ENCODE results near the gene MAN1C1. TPM values are rescaled to one million over a fixed set of nuclear protein-coding genes. Genes with fewer than 3 reads are reported as not detected.

Gene MAN1C1
- polyA plus RNA-seq, 1 of the 3 experiments (the other 2 are of a cell fraction): 0.20 TPM

- Histone ChIP-seq H2AFZ (ENCODE audit: low read depth) (no peak overlapping the region), H3K9me2 (no peaks in the 10 kb centered on the region), H3K9ac (no peak overlapping the region), H3K79me2 (ENCODE audit: insufficient read depth) (no peaks in the 10 kb centered on the region), H3K4me2 (no peak overlapping the region), H3K4me3 (ENCODE audit: low read depth in 2 of 2, low read length in 1 of 2) (no peak overlapping the region), H3K4me1 (ENCODE audit: control insufficient read depth in 1 of 2, insufficient read depth in 2 of 2, low read depth in 1 of 2, low read length in 1 of 2) (peaks cover 7 to 12% of the 10 kb centered on the region in 2 experiments; a peak in 3 of 4 replicates), H4K20me1 (ENCODE audit: insufficient read depth) (no peaks in the 10 kb centered on the region), H3K9me3 (no peaks in the 10 kb centered on the region), H3K27ac (ENCODE audit: low read depth in 2 of 2, low read length in 1 of 2) (no peak overlapping the region), H3K27me3 (ENCODE audit: insufficient read depth) (no peaks in the 10 kb centered on the region; the same call in 1 of the 2 replicates), H3K36me3 (replicated peaks in 1 of 2; ENCODE audit: control insufficient read depth in 1 of 2, insufficient read depth in 2 of 2, low read length in 1 of 2) (no peaks in the 10 kb centered on the region), H3F3A (replicated peaks; ENCODE audit: insufficient read depth) (no peaks in the 10 kb centered on the region)
- DNase-seq: no peak
- TF ChIP-seq RCOR1 (IDR thresholded peaks at IDR 0.05; ENCODE audit: low read length) (no peak), ELF1 (IDR thresholded peaks at IDR 0.05) (no peak), MEF2A (IDR thresholded peaks at IDR 0.05; ENCODE audit: borderline replicate concordance, low read depth) (no peak), JUND (IDR thresholded peaks at IDR 0.05) (no peak), FOXJ3 (CRISPR knock-in tag; IDR thresholded peaks at IDR 0.05) (no peak), CHD2 (IDR thresholded peaks at IDR 0.05; ENCODE audit: low read length, partially characterized antibody) (no peak), GABPA (IDR thresholded peaks at IDR 0.05; ENCODE audit: low read depth) (no peak), RXRA (IDR thresholded peaks at IDR 0.05; ENCODE audit: borderline replicate concordance, low read depth) (no peak), SIN3A (IDR thresholded peaks at IDR 0.05; ENCODE audit: borderline replicate concordance, low read depth, low read length) (no peak), TAF1 (IDR thresholded peaks at IDR 0.05; ENCODE audit: borderline replicate concordance, low read depth, low read length) (no peak), POLR2AphosphoS5 (IDR thresholded peaks at IDR 0.05; ENCODE audit: low read depth, low read length) (no peak), PBX3 (IDR thresholded peaks at IDR 0.05) (no peak), EP300 (IDR thresholded peaks at IDR 0.05; ENCODE audit: borderline replicate concordance in 1 of 2, low read depth in 1 of 2, low read length in 1 of 2) (no peak), IRF3 (IDR thresholded peaks at IDR 0.05; ENCODE audit: low read depth, low read length) (no peak), FOXM1 (IDR thresholded peaks at IDR 0.05; ENCODE audit: low read depth) (no peak), SMC3 (IDR thresholded peaks at IDR 0.05; ENCODE audit: low read depth, low read length) (no peak)
- POLR2A ChIA-PET: no interaction called here
- CTCF ChIA-PET: no interaction called here
- 91% methylated on average over 9 of the region's 11 CpGs for WGBS (ENCODE audit: low lambda C conversion rate)
These were observed 68.7 kb downstream of the MAN1C1 start for GRCh38 chr1:25685211-25685750.

GRCh38 chr1:25685938-25686665 lies 69.5 kb downstream of the MAN1C1 start:
- no peak for DNase-seq
- H3F3A ChIP-seq (replicated peaks; ENCODE audit: insufficient read depth): no peaks in the 10 kb centered on the region
- 84% methylated on average over 19 of the region's 19 CpGs for WGBS (ENCODE audit: low lambda C conversion rate)
- H2AFZ ChIP-seq (ENCODE audit: low read depth): no peak overlapping the region
- H3K4me2 ChIP-seq: no peak overlapping the region
- H3K36me3 ChIP-seq (replicated peaks in 1 of 2; ENCODE audit: control insufficient read depth in 1 of 2, insufficient read depth in 2 of 2, low read length in 1 of 2): no peaks in the 10 kb centered on the region
- H3K9me3 ChIP-seq: no peaks in the 10 kb centered on the region
- POLR2A ChIA-PET: no interaction called here
- H4K20me1 ChIP-seq (ENCODE audit: insufficient read depth): no peaks in the 10 kb centered on the region
- H3K27me3 ChIP-seq (ENCODE audit: insufficient read depth): no peaks in the 10 kb centered on the region; the same call in 1 of the 2 replicates
- CTCF ChIA-PET: no interaction called here
- no peaks in the 10 kb centered on the region for H3K79me2 ChIP-seq (ENCODE audit: insufficient read depth)
- no peak overlapping the region for H3K9ac ChIP-seq
- no peak overlapping the region for H3K4me3 ChIP-seq (ENCODE audit: low read depth in 2 of 2, low read length in 1 of 2)
- H3K4me1 ChIP-seq (ENCODE audit: control insufficient read depth in 1 of 2, insufficient read depth in 2 of 2, low read depth in 1 of 2, low read length in 1 of 2): peaks cover 7 to 12% of the 10 kb centered on the region in 2 experiments; a peak in 3 of 4 replicates
- H3K9me2 ChIP-seq: no peaks in the 10 kb centered on the region
- no peak overlapping the region for H3K27ac ChIP-seq (ENCODE audit: low read depth in 2 of 2, low read length in 1 of 2)
- TF ChIP-seq FOSL2 (IDR thresholded peaks at IDR 0.05; ENCODE audit: borderline replicate concordance, low read depth): no peak
- no peak for TF ChIP-seq GABPA (IDR thresholded peaks at IDR 0.05; ENCODE audit: low read depth)
- no peak for TF ChIP-seq USF1 (IDR thresholded peaks at IDR 0.05; ENCODE audit: borderline replicate concordance, low read depth)
- TF ChIP-seq EZH2phosphoT487 (IDR thresholded peaks at IDR 0.05; ENCODE audit: borderline replicate concordance, low read depth): no peak
- no peak for TF ChIP-seq GATA2 (CRISPR knock-in tag; IDR thresholded peaks at IDR 0.05)
- TF ChIP-seq USF2 (IDR thresholded peaks at IDR 0.05; ENCODE audit: borderline replicate concordance, low read depth, low read length): no peak
- TF ChIP-seq CHD2 (IDR thresholded peaks at IDR 0.05; ENCODE audit: low read length, partially characterized antibody): no peak
- no peak for TF ChIP-seq MAX (IDR thresholded peaks at IDR 0.05; ENCODE audit: low read depth)
- TF ChIP-seq TCF12 (IDR thresholded peaks at IDR 0.05): no peak
